ENCODE measurements around the gene RRAS. TPM values are rescaled to one million over a fixed set of nuclear protein-coding genes. Genes with fewer than 3 reads are reported as not detected.

Gene RRAS
- total and polyA plus RNA-seq, 5 donors: 76.7 to 153 (median 90.9) TPM

GRCh38 chr19:49589502-49589905 is 50.4 kb downstream of the RRAS start:
- Histone ChIP-seq H3K4me3 (ENCODE audit: low read length) (no peak overlapping the region), H3K27me3 (ENCODE audit: control insufficient read depth, insufficient read depth) (no peaks in the 10 kb centered on the region), H3K4me1 (ENCODE audit: control insufficient read depth, insufficient read depth, low read length) (peaks cover 5% of the 10 kb centered on the region), H3K9me3 (ENCODE audit: control insufficient read depth, low read length) (no peaks in the 10 kb centered on the region), H3K27ac (ENCODE audit: low read length) (peak overlapping the region; percentile 42)
- ATAC-seq (no peak), DNase-seq (peak in 1 of 3 donors; percentile 28)
- 60% methylated on average over 5 of the region's 5 CpGs for WGBS
- intact Hi-C loops (cut with DNase I): loop anchor here in 1 of 4 donors (10.0 kb wide), 2 partner anchors 45 to 85 kb away; partner anchors contain the start of gene PRMT1

- WGBS: 66% methylated on average over 18 of the region's 18 CpGs
- Histone ChIP-seq H3K27me3 (ENCODE audit: control insufficient read depth, insufficient read depth) (no peaks in the 10 kb centered on the region), H3K4me3 (ENCODE audit: low read length) (no peak overlapping the region), H3K9me3 (ENCODE audit: control insufficient read depth, low read length) (no peaks in the 10 kb centered on the region), H3K4me1 (ENCODE audit: control insufficient read depth, insufficient read depth, low read length) (peaks cover 5% of the 10 kb centered on the region), H3K27ac (ENCODE audit: low read length) (no peak overlapping the region)
- intact Hi-C loops (cut with DNase I): loop anchor here in 1 of 4 donors (10.0 kb wide), 2 partner anchors 46 to 86 kb away; partner anchors contain the start of gene PRMT1
- ATAC-seq (no peak), DNase-seq (peak in 1 of 3 donors; percentile 38)
Observed at GRCh38 chr19:49588365-49589122, 51.4 kb downstream of the RRAS start.

- Histone ChIP-seq H3K9me3 (ENCODE audit: control insufficient read depth, low read length) (no peaks in the 10 kb centered on the region), H3K4me1 (ENCODE audit: control insufficient read depth, insufficient read depth, low read length) (peaks cover under 1% of the 10 kb centered on the region), H3K27me3 (ENCODE audit: control insufficient read depth, insufficient read depth) (no peaks in the 10 kb centered on the region), H3K27ac (ENCODE audit: low read length) (no peak overlapping the region), H3K4me3 (ENCODE audit: low read length) (no peak overlapping the region)
- intact Hi-C loops (cut with DNase I): loop anchor here in 1 of 4 donors (10.0 kb wide), 2 partner anchors 48 to 88 kb away; partner anchors contain the start of gene PRMT1
- DNase-seq: peak in 1 of 3 donors; percentile 7
- ATAC-seq: no peak
- WGBS: 80% methylated on average over 8 of the region's 8 CpGs
Observed at GRCh38 chr19:49587227-49587626, 52.7 kb downstream of the RRAS start.

Small RNA genes lying within 50 kb of the gene (microRNA-seq; reads per million reads assigned to microRNA genes)
- 0 to 1.7 reads per million in 2 donors for gene MIR5088

Other genes with a start within 250 kb of the RRAS start
- gene PTH2, start 216.7 kb downstream of the RRAS start, total RNA-seq: not detected
- not detected for gene PTH2, start 216.7 kb downstream of the RRAS start, polyA plus RNA-seq
- gene GFY, start 214.8 kb downstream of the RRAS start, total RNA-seq: not detected
- gene GFY, start 214.8 kb downstream of the RRAS start, polyA plus RNA-seq: not detected
- 1 to 10 TPM in 2 of 4 donors, under 1 TPM in 2; 0.48 to 1.2 (median 0.93) TPM for gene SLC17A7, start 198.6 kb downstream of the RRAS start, total RNA-seq
- gene SLC17A7, start 198.6 kb downstream of the RRAS start, polyA plus RNA-seq: 1.1 TPM
- 10 to 100 TPM; 35.2 to 43.8 (median 38.2) TPM for gene PIH1D1, start 188.3 kb downstream of the RRAS start, total RNA-seq
- 34.9 TPM for gene PIH1D1, start 188.3 kb downstream of the RRAS start, polyA plus RNA-seq
- gene ALDH16A1, start 186.9 kb downstream of the RRAS start, total RNA-seq: 10 to 100 TPM; 11.1 to 17.7 (median 11.9) TPM
- 9.3 TPM for gene ALDH16A1, start 186.9 kb downstream of the RRAS start, polyA plus RNA-seq
- gene FLT3LG, start 165.9 kb downstream of the RRAS start, total RNA-seq: 1 to 10 TPM; 4.4 to 6.8 (median 4.9) TPM
- 6.6 TPM for gene FLT3LG, start 165.9 kb downstream of the RRAS start, polyA plus RNA-seq
- gene RPL13A, start 152.5 kb downstream of the RRAS start, total RNA-seq: 1,000 to 10,000 TPM; 1,399 to 1,753 (median 1,480) TPM
- 1,392 TPM for gene RPL13A, start 152.5 kb downstream of the RRAS start, polyA plus RNA-seq
- 1,000 to 10,000 TPM; 1,034 to 1,270 (median 1,120) TPM for gene RPS11, start 143.7 kb downstream of the RRAS start, total RNA-seq
- 2,599 TPM for gene RPS11, start 143.7 kb downstream of the RRAS start, polyA plus RNA-seq
- 100 to 1,000 TPM; 139 to 158 (median 147) TPM for gene FCGRT, start 127.5 kb downstream of the RRAS start, total RNA-seq
- 104 TPM for gene FCGRT, start 127.5 kb downstream of the RRAS start, polyA plus RNA-seq
- gene RCN3, start 112.1 kb downstream of the RRAS start, total RNA-seq: 10 to 100 TPM; 10.2 to 27.4 (median 17.6) TPM
- gene RCN3, start 112.1 kb downstream of the RRAS start, polyA plus RNA-seq: 29.3 TPM
- gene NOSIP, start 59.6 kb downstream of the RRAS start, total RNA-seq: 10 to 100 TPM; 46.1 to 50.8 (median 48.3) TPM
- 57.7 TPM for gene NOSIP, start 59.6 kb downstream of the RRAS start, polyA plus RNA-seq
- gene PRRG2, start 58.8 kb downstream of the RRAS start, total RNA-seq: under 1 TPM; 0.42 to 0.83 (median 0.69) TPM
- 1.2 TPM for gene PRRG2, start 58.8 kb downstream of the RRAS start, polyA plus RNA-seq
- 10 to 100 TPM; 13.1 to 19.9 (median 17.0) TPM for gene PRR12, start 49.0 kb downstream of the RRAS start, total RNA-seq
- gene PRR12, start 49.0 kb downstream of the RRAS start, polyA plus RNA-seq: 9.8 TPM
- gene SCAF1, start 2.1 kb upstream of the RRAS start, total RNA-seq: 10 to 100 TPM; 41.8 to 52.7 (median 42.3) TPM
- 23.3 TPM for gene SCAF1, start 2.1 kb upstream of the RRAS start, polyA plus RNA-seq
- 10 to 100 TPM; 34.1 to 58.0 (median 40.7) TPM for gene IRF3, start 25.7 kb upstream of the RRAS start, total RNA-seq
- 39.6 TPM for gene IRF3, start 25.7 kb upstream of the RRAS start, polyA plus RNA-seq
- 10 to 100 TPM in 3 of 4 donors, 1 to 10 TPM in 1; 8.6 to 14.0 (median 12.4) TPM for gene BCL2L12, start 25.8 kb upstream of the RRAS start, total RNA-seq
- 15.1 TPM for gene BCL2L12, start 25.8 kb upstream of the RRAS start, polyA plus RNA-seq
- 100 to 1,000 TPM; 117 to 131 (median 125) TPM for gene PRMT1, start 37.1 kb upstream of the RRAS start, total RNA-seq
- 154 TPM for gene PRMT1, start 37.1 kb upstream of the RRAS start, polyA plus RNA-seq
- under 1 TPM; 0.28 to 0.82 (median 0.44) TPM for gene ADM5, start 49.5 kb upstream of the RRAS start, total RNA-seq
- gene ADM5, start 49.5 kb upstream of the RRAS start, polyA plus RNA-seq: 0.52 TPM
- 1 to 10 TPM; 4.8 to 8.5 (median 5.7) TPM for gene CPT1C, start 51.0 kb upstream of the RRAS start, total RNA-seq
- gene CPT1C, start 51.0 kb upstream of the RRAS start, polyA plus RNA-seq: 4.5 TPM
- 1 to 10 TPM in 3 of 4 donors, under 1 TPM in 1; 0.59 to 1.4 (median 1.2) TPM for gene TSKS, start 123.2 kb upstream of the RRAS start, total RNA-seq
- 1.1 TPM for gene TSKS, start 123.2 kb upstream of the RRAS start, polyA plus RNA-seq
- gene AP2A1, start 126.9 kb upstream of the RRAS start, total RNA-seq: 10 to 100 TPM; 58.8 to 80.7 (median 73.7) TPM
- 50.8 TPM for gene AP2A1, start 126.9 kb upstream of the RRAS start, polyA plus RNA-seq
- 10 to 100 TPM; 13.2 to 21.3 (median 16.4) TPM for gene FUZ, start 173.1 kb upstream of the RRAS start, total RNA-seq
- gene FUZ, start 173.1 kb upstream of the RRAS start, polyA plus RNA-seq: 25.8 TPM
- gene MED25, start 178.1 kb upstream of the RRAS start, total RNA-seq: 10 to 100 TPM; 37.8 to 50.4 (median 43.1) TPM
- 39.2 TPM for gene MED25, start 178.1 kb upstream of the RRAS start, polyA plus RNA-seq
- gene PTOV1, start 211.0 kb upstream of the RRAS start, total RNA-seq: 100 to 1,000 TPM; 127 to 146 (median 141) TPM
- gene PTOV1, start 211.0 kb upstream of the RRAS start, polyA plus RNA-seq: 134 TPM
- 100 to 1,000 TPM in 1 of 4 donors, 10 to 100 TPM in 3; 38.6 to 144 (median 42.9) TPM for gene PNKP, start 227.4 kb upstream of the RRAS start, total RNA-seq
- gene PNKP, start 227.4 kb upstream of the RRAS start, polyA plus RNA-seq: 40.8 TPM
- 10 to 100 TPM; 32.4 to 38.7 (median 36.4) TPM for gene AKT1S1, start 237.2 kb upstream of the RRAS start, total RNA-seq
- gene AKT1S1, start 237.2 kb upstream of the RRAS start, polyA plus RNA-seq: 40.2 TPM
- gene TBC1D17, start 237.6 kb upstream of the RRAS start, total RNA-seq: 10 to 100 TPM; 35.7 to 45.7 (median 42.1) TPM
- 35.6 TPM for gene TBC1D17, start 237.6 kb upstream of the RRAS start, polyA plus RNA-seq

Measured in right cardiac atrium (tissue), 5 donors.